ENCODE data around the gene SMKR1. TPM values are rescaled to one million over a fixed set of nuclear protein-coding genes. Genes with fewer than 3 reads are reported as not detected.
"Not testable (repeated sequence)": the region's sequence is repeated elsewhere in the genome, so short reads cannot be mapped to it uniquely, and the experiment has no call there.

The SMKR1 gene
- total RNA-seq, 1 donor from 2014 or later, result 2.8 TPM

DNA sequence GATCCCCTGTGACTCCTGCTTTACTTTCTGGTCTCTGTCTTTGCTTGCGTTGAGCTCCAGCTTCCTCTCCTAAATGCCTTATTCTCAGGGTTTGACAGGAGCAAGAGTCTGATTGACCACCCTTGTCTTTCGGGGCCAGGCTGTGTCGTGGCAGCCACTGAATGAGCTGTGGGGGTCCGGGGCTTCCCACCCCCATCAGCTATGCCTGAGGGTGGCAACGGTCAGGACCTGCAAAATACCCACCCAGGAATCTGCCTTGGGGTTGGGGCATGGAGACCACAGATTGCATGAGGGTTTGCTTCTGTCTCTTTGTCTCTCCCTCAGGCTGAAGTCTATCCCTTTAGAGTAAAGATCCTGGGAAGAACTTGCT is 20.6 kb downstream of the SMKR1 start:
- DNase-seq (ENCODE audit: low spot score in 2 of 2, unreplicated experiment in 2 of 2), result no peak
- Mint-ChIP-seq H3K9me3 (no peaks in the 10 kb centered on the region), H3K4me1 (no peaks in the 10 kb centered on the region), H3K36me3 (no peaks in the 10 kb centered on the region), H3K27ac (no peak overlapping the region), H3K27me3 (ENCODE audit: low read depth) (peaks cover 50% of the 10 kb centered on the region), H3K4me3 (no peak overlapping the region)
- TF ChIP-seq, protein P1, sequence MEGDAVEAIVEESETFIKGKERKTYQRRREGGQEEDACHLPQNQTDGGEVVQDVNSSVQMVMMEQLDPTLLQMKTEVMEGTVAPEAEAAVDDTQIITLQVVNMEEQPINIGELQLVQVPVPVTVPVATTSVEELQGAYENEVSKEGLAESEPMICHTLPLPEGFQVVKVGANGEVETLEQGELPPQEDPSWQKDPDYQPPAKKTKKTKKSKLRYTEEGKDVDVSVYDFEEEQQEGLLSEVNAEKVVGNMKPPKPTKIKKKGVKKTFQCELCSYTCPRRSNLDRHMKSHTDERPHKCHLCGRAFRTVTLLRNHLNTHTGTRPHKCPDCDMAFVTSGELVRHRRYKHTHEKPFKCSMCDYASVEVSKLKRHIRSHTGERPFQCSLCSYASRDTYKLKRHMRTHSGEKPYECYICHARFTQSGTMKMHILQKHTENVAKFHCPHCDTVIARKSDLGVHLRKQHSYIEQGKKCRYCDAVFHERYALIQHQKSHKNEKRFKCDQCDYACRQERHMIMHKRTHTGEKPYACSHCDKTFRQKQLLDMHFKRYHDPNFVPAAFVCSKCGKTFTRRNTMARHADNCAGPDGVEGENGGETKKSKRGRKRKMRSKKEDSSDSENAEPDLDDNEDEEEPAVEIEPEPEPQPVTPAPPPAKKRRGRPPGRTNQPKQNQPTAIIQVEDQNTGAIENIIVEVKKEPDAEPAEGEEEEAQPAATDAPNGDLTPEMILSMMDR (IDR thresholded peaks at IDR 0.05; ENCODE audit: unreplicated experiment), result no peak

DNA sequence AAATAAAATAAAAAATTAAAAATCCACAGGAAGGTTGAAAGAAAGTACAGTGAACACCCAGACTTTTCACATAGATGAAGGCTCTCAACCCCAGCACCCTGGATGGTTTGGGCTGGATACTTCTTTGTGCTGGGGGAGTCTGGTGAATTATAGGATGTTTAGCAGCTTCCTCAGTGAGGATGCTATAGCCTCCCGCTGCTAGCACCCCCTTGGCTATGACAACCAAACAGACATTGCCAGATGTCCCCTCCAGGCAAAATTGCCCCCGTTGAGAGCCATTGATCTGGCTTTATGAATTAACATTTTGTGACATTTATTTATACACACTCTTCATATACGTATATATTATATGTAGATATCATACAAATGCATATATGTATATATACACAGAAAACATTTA is 21.6 kb downstream of the SMKR1 start:
- Mint-ChIP-seq H3K4me1 (no peaks in the 10 kb centered on the region), H3K4me3 (no peak overlapping the region), H3K36me3 (no peaks in the 10 kb centered on the region), H3K9me3 (no peaks in the 10 kb centered on the region), H3K27ac (no peak overlapping the region), H3K27me3 (ENCODE audit: low read depth) (peaks cover 50% of the 10 kb centered on the region)
- TF ChIP-seq, protein P1 (IDR thresholded peaks at IDR 0.05; ENCODE audit: unreplicated experiment), result no peak
- no peak for DNase-seq (ENCODE audit: low spot score in 2 of 2, unreplicated experiment in 2 of 2)

DNA sequence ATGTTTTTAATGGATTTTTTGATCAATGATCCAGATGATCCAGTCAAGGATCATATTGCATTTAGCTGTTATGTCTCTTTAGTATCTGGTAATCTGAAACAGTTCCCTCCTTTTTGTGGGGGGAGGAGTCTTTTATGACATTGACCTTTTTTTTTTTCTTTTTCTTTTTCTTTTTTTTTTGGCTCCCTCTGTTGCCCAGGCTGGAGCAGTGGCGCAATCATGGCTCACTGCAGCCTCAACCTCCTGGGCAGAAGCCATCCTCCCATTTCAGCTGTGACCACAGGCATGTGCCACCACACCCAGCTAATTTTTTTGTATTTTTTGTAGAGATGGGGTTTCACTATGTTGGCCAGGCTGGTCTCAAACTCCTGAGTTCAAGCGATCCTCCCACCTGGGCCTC is 22.1 kb downstream of the SMKR1 start:
- DNase-seq (ENCODE audit: low spot score in 2 of 2, unreplicated experiment in 2 of 2); H3K36me3 Mint-ChIP-seq; H3K27ac Mint-ChIP-seq; H3K4me1 Mint-ChIP-seq; H3K9me3 Mint-ChIP-seq; H3K4me3 Mint-ChIP-seq: not testable (repeated sequence)
- peaks cover 49% of the 10 kb centered on the region for H3K27me3 Mint-ChIP-seq (ENCODE audit: low read depth)

DNA sequence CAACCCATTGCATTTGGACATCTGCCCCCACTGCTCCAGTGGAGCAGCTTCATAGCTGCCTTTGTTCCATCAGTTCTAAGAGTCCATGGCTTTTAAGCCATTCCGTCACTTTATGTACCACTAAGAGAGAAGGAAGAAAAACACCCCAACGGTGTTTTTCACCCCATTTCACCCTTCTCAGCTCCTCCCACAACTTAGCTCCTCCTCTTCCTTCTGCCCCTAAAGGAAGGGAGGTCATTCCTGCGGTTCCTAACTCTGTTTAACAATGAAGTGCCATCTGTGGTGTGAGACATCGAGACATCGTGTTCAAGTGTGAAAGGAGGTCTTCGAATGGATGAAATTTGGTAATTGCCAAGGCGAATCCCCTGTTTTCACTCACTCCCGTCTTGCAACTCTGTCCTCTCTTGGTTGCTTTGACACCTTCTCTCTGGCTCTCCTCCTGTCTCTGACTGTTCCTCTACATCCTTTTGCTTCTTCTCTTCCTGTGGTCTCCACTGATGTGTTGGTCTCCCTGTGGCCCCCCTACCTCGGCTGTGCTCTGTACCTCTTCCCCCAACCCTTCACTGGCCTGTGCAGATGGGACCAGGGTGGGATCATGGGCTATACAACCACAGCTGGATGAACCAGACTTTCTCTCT is 23.0 kb downstream of the SMKR1 start:
- H3K36me3 Mint-ChIP-seq, result no peaks in the 10 kb centered on the region
- H3K4me3 Mint-ChIP-seq, result no peak overlapping the region
- H3K27ac Mint-ChIP-seq, result no peak overlapping the region
- H3K4me1 Mint-ChIP-seq, result no peaks in the 10 kb centered on the region
- H3K9me3 Mint-ChIP-seq, result no peaks in the 10 kb centered on the region
- TF ChIP-seq, protein P1 (IDR thresholded peaks at IDR 0.05; ENCODE audit: unreplicated experiment), result no peak
- H3K27me3 Mint-ChIP-seq (ENCODE audit: low read depth), result peaks cover 42% of the 10 kb centered on the region
- no peak for DNase-seq (ENCODE audit: low spot score in 2 of 2, unreplicated experiment in 2 of 2)

DNA sequence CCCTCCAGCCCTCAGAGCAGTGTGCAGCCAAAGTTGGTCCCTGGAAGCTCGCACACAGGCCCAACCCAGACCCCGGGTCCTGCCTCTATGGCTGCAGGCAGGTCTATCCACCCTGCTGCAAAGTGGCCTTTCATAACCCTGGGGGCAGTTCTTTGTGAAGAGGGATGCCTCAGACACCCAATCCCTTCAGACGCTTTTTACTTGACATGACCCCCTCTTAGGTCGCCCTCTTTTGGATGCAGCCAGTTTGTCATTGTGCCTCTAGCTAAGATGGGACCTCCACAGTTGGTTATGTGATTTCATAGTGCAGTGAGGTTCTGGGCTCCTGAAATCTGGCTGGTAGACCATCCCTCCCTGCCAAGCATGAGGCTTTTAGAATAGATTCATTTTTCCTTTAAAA is 27.3 kb downstream of the SMKR1 start:
- no peaks in the 10 kb centered on the region for H3K9me3 Mint-ChIP-seq
- DNase-seq (ENCODE audit: low spot score in 2 of 2, unreplicated experiment in 2 of 2), result no peak
- no peaks in the 10 kb centered on the region for H3K4me1 Mint-ChIP-seq
- no peak overlapping the region for H3K27ac Mint-ChIP-seq
- no peak overlapping the region for H3K4me3 Mint-ChIP-seq
- TF ChIP-seq, protein P1 (IDR thresholded peaks at IDR 0.05; ENCODE audit: unreplicated experiment), result no peak
- H3K27me3 Mint-ChIP-seq (ENCODE audit: low read depth), result peaks cover 13% of the 10 kb centered on the region
- H3K36me3 Mint-ChIP-seq, result no peaks in the 10 kb centered on the region

DNA sequence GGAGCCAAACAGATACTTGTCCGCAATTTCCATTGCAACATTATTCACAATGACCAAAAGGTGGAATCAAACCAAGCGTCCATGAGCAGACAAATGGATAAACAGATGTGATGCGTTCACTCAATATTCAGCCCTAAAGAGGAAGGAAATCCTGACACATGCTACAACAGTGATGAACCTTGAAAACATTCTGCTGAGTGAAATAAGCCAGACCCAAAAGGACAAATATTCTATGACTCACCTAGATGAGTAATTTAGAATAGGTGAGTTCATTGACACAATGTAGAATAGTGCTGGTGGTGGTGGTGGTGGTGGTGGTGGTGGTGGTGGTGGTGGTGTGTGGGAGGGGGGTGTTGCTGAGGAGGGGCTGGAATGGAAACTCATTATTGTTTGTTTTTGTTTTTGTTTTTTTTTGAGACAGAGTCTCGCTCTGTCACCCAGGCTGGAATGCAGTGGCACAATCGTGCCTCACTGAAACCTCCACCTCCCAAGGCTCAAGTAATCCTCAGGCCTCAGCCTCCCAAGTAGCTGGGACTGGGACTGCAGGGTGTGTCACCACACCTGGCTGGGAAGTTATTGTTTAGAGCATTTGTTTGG is 28.6 kb downstream of the SMKR1 start:
- Mint-ChIP-seq H3K4me1 (no peaks in the 10 kb centered on the region), H3K4me3 (no peak overlapping the region), H3K9me3 (no peaks in the 10 kb centered on the region), H3K36me3 (no peaks in the 10 kb centered on the region), H3K27ac (no peak overlapping the region), H3K27me3 (ENCODE audit: low read depth) (peaks cover 5% of the 10 kb centered on the region)
- TF ChIP-seq, protein P1 (IDR thresholded peaks at IDR 0.05; ENCODE audit: unreplicated experiment), result no peak
- no peak for DNase-seq (ENCODE audit: low spot score in 2 of 2, unreplicated experiment in 2 of 2)

Measured in mesothelial cell of epicardium (in vitro differentiated cells).